ENCODE measurements around the gene MEAK7. TPM values are rescaled to one million over a fixed set of nuclear protein-coding genes. Genes with fewer than 3 reads are reported as not detected.

Gene MEAK7
- total RNA-seq, 4 donors from 2014 or later: 7.4 to 54.3 (median 47.0) TPM

DNA sequence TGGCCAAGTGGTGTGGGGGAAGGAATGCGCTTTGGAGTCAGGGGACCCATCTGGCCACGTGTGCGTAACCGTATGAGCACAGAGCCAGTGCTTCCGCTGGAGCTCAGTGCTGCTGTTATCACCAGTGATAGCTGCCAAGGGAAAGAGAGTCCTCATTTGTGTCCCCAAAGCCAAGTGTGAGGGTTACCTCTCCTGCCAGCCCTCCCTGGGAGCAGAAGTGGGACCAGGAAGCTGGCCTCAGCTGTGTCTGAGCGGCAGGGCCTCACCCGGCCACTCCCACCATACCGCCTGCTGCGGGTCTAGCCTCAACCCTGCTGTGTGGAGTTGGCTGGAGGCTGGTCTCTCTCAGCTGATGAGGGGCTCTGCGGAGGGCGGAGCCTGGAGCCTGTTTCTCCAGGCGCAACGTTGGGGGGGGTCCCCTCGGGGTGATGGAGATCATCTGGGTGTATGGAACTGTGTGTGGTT, 44.5 kb downstream of the MEAK7 start:
- Histone ChIP-seq H3K27me3 (no peaks in the 10 kb centered on the region), H3K9me3 (no peaks in the 10 kb centered on the region), H3K4me1 (no peaks in the 10 kb centered on the region), H3K36me3 (peaks cover 0 to 50% (median 0%) of the 10 kb centered on the region in 3 donors), H3K27ac (no peak overlapping the region), H3K4me3 (no peak overlapping the region)
- TF ChIP-seq, protein P1, sequence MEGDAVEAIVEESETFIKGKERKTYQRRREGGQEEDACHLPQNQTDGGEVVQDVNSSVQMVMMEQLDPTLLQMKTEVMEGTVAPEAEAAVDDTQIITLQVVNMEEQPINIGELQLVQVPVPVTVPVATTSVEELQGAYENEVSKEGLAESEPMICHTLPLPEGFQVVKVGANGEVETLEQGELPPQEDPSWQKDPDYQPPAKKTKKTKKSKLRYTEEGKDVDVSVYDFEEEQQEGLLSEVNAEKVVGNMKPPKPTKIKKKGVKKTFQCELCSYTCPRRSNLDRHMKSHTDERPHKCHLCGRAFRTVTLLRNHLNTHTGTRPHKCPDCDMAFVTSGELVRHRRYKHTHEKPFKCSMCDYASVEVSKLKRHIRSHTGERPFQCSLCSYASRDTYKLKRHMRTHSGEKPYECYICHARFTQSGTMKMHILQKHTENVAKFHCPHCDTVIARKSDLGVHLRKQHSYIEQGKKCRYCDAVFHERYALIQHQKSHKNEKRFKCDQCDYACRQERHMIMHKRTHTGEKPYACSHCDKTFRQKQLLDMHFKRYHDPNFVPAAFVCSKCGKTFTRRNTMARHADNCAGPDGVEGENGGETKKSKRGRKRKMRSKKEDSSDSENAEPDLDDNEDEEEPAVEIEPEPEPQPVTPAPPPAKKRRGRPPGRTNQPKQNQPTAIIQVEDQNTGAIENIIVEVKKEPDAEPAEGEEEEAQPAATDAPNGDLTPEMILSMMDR (IDR thresholded peaks at IDR 0.05): no peak
- no peak for TF ChIP-seq POLR2A (IDR thresholded peaks at IDR 0.05)
- DNase-seq: peak in 1 of 3 donors; percentile 38

DNA sequence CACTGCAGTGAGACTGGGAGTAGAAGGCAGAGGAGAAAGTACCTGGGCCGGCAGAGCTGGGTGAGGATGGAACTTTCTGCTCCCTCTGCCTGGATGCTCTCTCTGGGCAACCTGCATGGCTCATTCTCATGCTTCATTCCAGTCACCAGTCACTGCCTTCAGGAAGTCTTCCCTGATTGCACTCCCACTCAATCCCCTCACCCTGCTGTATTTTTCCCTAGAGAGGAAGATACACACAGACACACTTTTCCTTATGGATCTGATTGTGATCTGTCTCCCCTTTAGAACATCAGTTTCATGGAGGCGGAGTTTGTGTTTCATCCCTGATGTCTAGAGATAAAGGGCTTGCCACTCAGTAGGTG, 44.9 kb downstream of the MEAK7 start:
- H3K4me1 ChIP-seq: no peaks in the 10 kb centered on the region
- H3K36me3 ChIP-seq: peaks cover 0 to 46% (median 0%) of the 10 kb centered on the region in 3 donors
- H3K27ac ChIP-seq: no peak overlapping the region
- H3K4me3 ChIP-seq: no peak overlapping the region
- TF ChIP-seq, protein P1 (IDR thresholded peaks at IDR 0.05): no peak
- DNase-seq: no peak
- no peaks in the 10 kb centered on the region for H3K9me3 ChIP-seq
- no peaks in the 10 kb centered on the region for H3K27me3 ChIP-seq

DNA sequence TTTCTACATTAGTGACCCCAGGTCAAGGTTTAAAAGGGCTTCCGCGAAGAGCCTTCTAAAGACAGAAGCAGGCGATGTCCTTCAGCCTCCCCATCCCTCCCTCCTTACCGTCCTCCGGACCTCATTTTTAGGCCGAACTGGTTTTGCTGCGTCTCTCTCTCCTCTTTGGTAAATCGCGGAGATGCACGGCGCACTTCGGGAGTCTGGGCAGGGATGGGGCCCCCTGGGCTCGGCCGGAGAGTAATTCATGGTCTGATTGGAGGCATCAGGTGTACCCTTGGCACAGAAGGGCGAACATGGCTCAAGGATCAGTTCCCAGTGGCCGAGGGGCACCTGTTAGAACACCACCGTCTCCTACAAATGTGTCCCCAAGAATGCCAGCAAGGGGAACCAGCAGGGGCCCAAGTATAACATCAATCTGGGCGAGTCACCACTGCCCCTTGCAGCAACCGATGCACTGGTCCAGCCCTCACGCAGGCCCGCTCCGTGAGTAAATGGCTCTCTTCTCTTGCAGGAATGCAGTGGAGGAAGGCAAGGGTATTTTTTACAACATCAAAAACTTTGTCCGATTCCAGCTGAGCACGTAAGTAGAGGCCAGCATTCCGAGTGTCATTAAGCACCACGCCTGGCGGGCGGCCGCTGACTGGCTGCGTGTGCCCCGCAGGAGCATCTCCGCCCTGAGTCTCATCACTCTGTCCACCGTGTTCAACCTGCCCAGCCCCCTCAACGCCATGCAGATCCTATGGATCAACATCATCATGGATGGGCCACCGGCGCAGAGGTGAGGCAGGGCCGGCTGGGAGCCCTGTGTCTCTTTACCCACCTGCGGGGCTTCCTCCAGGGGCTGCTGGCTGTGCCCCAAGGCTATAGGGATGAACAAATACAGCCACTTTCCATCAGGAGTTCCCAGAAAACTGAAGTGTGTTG, 45.6 kb downstream of the MEAK7 start:
- H3K4me3 ChIP-seq: no peak overlapping the region
- H3K4me1 ChIP-seq: no peaks in the 10 kb centered on the region
- TF ChIP-seq, protein P1 (IDR thresholded peaks at IDR 0.05): no peak
- TF ChIP-seq POLR2A (IDR thresholded peaks at IDR 0.05): no peak
- H3K27me3 ChIP-seq: no peaks in the 10 kb centered on the region
- DNase-seq: peak in 1 of 3 donors; percentile 42
- peaks cover 0 to 39% (median 0%) of the 10 kb centered on the region in 3 donors for H3K36me3 ChIP-seq
- H3K9me3 ChIP-seq: no peaks in the 10 kb centered on the region
- H3K27ac ChIP-seq: no peak overlapping the region

DNA sequence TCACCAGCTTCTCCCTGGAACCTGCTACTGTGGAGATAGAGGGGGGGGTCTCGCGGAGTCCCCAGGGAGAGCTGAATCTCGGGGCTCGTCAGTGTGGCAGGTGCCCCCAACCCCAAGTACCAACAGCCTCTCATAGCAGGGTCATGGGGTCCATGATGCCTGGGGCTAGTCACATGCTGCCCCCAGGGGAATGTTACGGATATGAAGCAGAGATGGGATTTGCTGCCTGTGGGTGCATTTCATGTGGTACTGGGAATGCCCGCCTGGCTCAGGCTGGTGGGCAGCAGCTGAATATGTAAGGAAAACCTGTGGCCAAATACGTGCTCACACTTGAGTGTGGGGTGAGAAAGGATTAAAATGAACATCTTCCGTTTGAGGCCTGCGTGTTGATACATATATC, 49.4 kb downstream of the MEAK7 start:
- peak in 2 of 3 donors; percentile 22 to 33 for DNase-seq
- H3K9me3 ChIP-seq: no peaks in the 10 kb centered on the region

More for the DNA sequence above, 49.4 kb downstream of the MEAK7 start:
- H3K27me3 ChIP-seq: no peaks in the 10 kb centered on the region
- TF ChIP-seq, protein P1 (IDR thresholded peaks at IDR 0.05): no peak
- no peak for TF ChIP-seq POLR2A (IDR thresholded peaks at IDR 0.05)
- no peaks in the 10 kb centered on the region for H3K4me1 ChIP-seq
- H3K4me3 ChIP-seq: no peak overlapping the region
- H3K36me3 ChIP-seq: peaks cover 0 to 4% (median 0%) of the 10 kb centered on the region in 3 donors
- no peak overlapping the region for H3K27ac ChIP-seq

Other genes with a start within 250 kb of the MEAK7 start
- 10 to 100 TPM in 2 of 4 donors, 1 to 10 TPM in 2; 1.9 to 35.5 (median 10.1) TPM for gene WFDC1, start 209.8 kb downstream of the MEAK7 start, total RNA-seq
- 100 to 1,000 TPM in 2 of 4 donors, 10 to 100 TPM in 2; 84.2 to 148 (median 115) TPM for gene ATP2C2, start 136.1 kb downstream of the MEAK7 start, total RNA-seq
- gene COTL1, start 113.4 kb upstream of the MEAK7 start, total RNA-seq: 10 to 100 TPM; 29.6 to 84.2 (median 43.1) TPM
- 10 to 100 TPM; 57.8 to 81.4 (median 74.4) TPM for gene KLHL36, start 143.9 kb upstream of the MEAK7 start, total RNA-seq
- 10 to 100 TPM; 48.0 to 85.5 (median 59.9) TPM for gene USP10, start 195.3 kb upstream of the MEAK7 start, total RNA-seq

All from Peyer's patch (tissue), 4 donors.